Tibial nerve (tissue), 3 donors: ENCODE measurements around the gene ANKRD53.

Experiments
- POLR2A ChIP-seq, 2 donors: fragments of 450-650 bp; IDR thresholded peaks; one replicate each; pipeline ENCODE4 v1.6.1; 2017; ENCODE audit warnings: antibody characterized with exemption in 2 of 2, mild to moderate bottlenecking in 2 of 2, moderate library complexity in 2 of 2
- TF ChIP-seq, protein P1 (sequence below), 5 experiments: fragments of 200-600 bp in 3 of 5; fragments of 450-650 bp in 2 of 5; sonication (generic) in 3 of 5; IDR thresholded peaks; one replicate each; pipeline ENCODE4 v1.5.1; 2016 to 2019; ENCODE audit warnings: antibody characterized with exemption in 5 of 5, mild to moderate bottlenecking in 3 of 5, moderate library complexity in 2 of 5

DNA sequence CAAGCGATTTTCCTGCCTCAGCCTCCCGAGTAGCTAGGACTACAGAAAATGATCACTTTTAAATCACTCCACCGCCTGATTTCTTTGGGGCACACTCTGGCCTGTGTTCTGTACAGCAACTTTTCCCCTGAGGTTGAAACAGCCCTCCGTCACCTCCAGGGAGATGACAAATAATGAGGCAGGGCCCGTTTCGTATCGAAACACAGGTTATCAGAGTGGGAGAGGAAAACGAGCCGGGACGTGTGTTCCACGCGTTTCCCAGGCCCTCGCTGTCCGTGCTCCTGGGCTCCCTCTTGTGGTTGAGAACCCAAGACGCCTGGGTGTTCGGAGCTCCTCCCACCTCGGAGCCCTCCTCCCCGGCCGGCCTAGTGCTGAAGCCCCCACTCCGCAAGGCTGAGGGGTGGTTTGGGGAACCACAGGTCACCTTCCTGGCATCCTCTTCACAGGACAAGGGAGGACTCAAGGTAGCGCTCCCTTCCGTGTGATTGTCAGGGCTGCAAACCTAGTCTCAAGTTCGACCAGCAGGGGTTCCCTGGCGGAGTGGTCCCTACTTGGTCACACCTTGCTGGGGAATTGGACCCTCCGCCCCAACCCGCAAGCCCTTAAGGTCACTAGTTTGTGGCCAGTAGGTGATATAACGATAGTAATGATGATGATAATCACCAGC lies 30.0 kb upstream of the ANKRD53 start:
- TF ChIP-seq, protein P1, sequence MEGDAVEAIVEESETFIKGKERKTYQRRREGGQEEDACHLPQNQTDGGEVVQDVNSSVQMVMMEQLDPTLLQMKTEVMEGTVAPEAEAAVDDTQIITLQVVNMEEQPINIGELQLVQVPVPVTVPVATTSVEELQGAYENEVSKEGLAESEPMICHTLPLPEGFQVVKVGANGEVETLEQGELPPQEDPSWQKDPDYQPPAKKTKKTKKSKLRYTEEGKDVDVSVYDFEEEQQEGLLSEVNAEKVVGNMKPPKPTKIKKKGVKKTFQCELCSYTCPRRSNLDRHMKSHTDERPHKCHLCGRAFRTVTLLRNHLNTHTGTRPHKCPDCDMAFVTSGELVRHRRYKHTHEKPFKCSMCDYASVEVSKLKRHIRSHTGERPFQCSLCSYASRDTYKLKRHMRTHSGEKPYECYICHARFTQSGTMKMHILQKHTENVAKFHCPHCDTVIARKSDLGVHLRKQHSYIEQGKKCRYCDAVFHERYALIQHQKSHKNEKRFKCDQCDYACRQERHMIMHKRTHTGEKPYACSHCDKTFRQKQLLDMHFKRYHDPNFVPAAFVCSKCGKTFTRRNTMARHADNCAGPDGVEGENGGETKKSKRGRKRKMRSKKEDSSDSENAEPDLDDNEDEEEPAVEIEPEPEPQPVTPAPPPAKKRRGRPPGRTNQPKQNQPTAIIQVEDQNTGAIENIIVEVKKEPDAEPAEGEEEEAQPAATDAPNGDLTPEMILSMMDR (IDR thresholded peaks at IDR 0.05) = peak; percentile 83 to 92 (median 87)
- TF ChIP-seq POLR2A (IDR thresholded peaks at IDR 0.05) = no peak
